LNCAP (cell line): ENCODE data around the gene PIEZO1.

ENCODE experiments used
- CTCF ChIP-seq: fragments of 450-650 bp; IDR thresholded peaks from 2 replicates; pipeline ENCODE4 v1.5.1; 2017; ENCODE audit warnings: mild to moderate bottlenecking

The PIEZO1 gene

DNA sequence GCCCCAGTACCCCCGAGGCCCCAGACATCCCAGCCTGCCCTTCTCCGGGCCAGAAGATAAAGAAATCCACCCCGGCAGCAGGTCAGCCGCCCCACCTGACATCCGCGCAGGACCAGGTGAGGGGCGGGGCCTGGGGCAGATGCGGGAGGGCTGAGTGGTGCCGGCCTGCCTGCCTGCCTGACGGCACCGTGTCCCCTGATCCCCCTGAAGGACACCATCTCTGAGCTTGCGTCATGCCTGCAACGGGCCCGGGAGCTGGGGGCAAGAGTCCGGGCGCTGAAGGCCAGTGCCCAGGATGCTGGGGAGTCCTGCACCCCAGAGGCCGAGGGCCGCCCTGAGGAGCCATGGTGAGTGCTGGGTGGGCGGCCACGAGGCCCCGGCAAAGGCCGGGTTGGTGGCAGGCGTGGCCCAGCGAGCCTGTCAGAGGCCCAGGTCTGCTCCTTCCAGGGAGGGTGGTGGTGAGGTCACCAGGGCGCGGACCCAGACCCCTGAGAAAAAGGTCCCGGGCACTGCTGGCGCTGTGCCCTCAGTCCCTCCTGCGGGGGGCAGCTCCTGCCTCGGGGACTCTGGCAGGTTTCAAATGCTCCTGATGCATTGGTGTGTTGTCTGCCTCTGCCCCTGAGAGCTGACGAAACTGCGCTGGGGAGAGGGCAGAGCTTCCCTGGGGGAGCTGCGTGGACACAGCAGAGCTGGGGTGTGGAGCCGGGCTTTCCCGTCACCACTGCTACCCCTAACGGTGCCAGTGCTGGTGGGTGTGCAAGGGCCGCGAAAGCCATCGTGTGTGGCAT, 19.7 kb upstream of the PIEZO1 start:
- no peak for TF ChIP-seq CTCF

DNA sequence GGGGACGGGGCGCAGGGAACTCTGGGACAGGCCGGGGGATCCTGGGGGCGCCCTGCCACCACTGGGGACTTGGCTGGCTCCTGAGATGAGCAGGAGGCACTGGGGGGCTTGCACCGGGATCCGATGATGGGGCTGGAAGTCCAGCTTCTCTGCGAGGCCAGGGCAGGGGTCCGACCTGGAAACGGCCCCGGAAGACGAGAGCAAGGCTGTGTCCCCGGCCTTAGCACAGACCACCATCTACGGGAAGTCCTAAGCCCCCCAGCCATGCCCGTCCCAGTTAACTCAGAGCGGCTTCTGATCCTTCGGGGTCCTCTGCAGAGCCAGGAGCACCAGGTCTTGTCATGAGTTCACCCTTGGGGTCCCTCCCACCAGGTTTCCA, 19.1 kb upstream of the PIEZO1 start:
- no peak for TF ChIP-seq CTCF

GRCh38 chr16:88803264-88803987, 18.4 kb upstream of the PIEZO1 start, which contains the start of gene CDT1:
Gene CDT1, plus strand, starts transcription at chr16:88803789. Its CDS starts 43 bp downstream, at chr16:88803832.
- TF ChIP-seq CTCF, result no peak

DNA sequence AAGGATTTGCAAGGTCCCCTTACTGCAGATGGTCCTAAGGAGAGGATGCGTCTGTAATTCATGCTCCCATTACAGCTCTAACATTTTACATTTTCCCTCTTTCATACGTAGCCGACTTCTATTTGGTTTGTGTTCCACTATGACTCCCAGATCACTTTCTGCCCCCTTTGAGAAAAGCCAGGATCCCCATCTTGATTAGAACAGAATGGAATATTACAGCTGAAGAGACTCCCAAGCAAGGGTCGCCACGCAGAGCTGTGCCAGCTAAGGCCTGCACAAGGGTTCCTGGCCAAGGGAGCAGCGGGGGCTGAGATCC, 15.2 kb upstream of the PIEZO1 start:
- TF ChIP-seq CTCF, result no peak

- TF ChIP-seq CTCF, result no peak
Measured at GRCh38 chr16:88799569-88800276, 14.7 kb upstream of the PIEZO1 start.

GRCh38 chr16:88798772-88799455, 13.9 kb upstream of the PIEZO1 start:
- no peak for TF ChIP-seq CTCF

DNA sequence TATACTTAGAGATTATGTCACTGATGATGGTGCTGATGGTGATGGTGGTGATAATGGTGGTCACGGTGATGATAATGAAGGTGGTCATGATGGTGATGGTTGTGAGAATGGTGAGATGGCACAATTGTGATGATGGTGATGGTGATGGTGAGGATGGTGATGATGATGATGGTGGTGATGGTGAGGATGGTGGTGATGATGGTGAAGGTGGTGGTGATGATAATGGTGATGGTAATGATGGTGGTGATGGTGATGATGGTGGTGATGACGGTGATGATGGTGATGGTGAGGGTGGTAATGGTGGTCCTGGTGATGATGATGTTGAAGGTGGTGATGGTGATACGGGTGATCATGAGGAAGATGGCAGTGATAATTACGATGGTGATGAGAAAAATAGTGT, 13.1 kb upstream of the PIEZO1 start:
- TF ChIP-seq CTCF, result no peak
